Hematopoietic multipotent progenitor cell treated with erythropoietin and hydrocortisone succinate and interleukin-3 and kit ligand, for 15 days (in vitro differentiated cells): ENCODE measurements around the gene AGBL2.
"Not testable (repeated sequence)": the region's sequence is repeated elsewhere in the genome, so short reads cannot be mapped to it uniquely, and the experiment has no call there.

Experiments used
- DNase-seq: peaks from one replicate; pipeline ENCODE4 v3.0.0-alpha.2; 2015; ENCODE audit warnings: low spot score

The AGBL2 gene

DNA sequence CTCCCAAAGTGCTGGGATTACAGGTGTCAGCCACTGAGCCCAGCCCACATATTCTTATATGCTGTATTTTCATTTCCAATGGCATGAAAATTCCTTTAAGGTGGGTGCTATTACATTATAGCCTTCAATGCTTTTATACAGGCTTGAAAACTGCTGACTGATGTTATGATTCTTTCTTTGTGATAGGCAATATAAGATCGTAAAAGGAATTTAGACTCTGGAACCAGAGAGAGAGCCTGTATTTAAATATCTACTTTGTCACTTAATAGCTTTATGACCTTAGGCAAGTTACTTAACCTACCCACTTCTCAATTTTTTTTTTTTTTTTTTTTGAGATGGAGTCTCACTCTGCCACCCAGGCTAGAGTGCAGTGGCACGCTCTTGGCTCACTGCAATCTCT is 26.2 kb downstream of the AGBL2 start:
- no peak for DNase-seq

DNA sequence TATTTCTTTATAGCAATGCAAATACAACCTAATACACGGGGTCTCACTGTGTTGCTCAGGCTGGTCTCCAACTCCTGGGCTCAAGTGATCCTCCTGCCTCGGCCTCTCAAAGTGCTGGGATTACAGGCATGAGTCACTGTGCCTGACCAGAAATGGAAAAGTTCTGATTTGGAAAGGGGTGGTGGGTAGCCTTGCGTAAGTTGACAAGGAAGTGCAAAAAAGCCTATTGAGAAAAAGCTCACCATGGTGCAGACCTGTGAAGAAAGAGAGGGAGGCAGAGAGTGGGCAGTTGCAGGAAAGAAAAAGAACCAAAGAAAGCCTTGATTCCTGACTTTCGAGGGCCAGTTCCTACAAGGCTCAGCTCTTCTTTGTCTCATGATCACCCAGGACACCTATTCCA is 27.1 kb downstream of the AGBL2 start:
- DNase-seq: no peak

DNA sequence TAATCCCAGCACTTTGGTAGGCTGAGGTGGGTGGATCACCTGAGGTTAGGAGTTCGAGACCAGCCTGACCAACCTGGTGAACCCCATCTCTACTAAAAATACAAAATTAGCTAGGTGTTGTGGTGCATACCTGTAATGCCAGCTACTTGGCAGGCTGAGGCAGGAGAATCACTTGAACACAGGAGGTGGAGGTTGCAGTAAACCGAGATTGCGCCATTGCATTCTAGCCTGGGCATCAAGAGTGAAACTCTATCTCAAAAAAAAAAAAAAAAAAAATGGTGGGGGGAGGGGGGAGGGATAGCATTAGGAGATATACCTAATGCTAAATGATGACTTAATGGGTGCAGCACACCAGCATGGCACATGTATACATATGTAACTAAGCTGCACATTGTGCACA is 28.5 kb downstream of the AGBL2 start:
- not testable (repeated sequence) for DNase-seq

DNA sequence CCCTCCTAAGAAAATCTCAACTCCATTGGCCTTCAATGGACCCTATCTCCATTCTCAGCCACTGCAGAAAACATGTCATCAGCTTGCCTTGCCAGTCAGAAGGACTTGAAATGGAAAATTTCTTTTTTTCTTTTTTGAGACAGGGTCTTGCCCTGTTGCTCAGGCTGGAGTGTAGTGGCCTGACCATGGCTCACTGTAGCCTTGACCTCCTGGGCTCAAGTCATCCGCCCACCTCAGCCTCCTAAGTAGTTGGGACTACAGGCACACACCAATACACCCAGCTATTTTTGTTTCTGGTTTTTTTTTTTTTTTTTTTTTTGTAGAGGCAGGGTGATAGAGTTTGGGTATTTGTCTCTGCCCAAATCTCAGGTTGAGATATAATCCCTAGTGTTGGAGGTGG is 29.0 kb downstream of the AGBL2 start:
- no peak for DNase-seq

DNA sequence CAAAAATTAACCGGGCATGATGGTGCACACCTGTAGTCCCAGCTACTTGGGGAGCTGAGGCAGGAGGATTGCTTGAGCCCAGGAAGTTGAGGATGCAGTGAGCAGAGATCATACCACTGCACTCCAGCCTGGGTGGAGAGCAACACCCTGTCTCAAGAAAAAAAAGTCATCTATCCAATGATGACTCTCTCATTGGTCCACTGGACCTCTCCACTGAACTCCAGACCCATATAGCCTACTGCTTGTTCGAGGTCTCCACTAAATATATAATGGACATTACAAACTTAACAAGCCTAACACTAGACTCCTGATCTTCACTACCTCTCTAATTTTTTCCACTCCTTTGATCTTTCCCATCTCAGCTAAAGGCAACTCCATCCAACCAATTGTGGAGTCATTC is 39.3 kb downstream of the AGBL2 start:
- DNase-seq: no peak

DNA sequence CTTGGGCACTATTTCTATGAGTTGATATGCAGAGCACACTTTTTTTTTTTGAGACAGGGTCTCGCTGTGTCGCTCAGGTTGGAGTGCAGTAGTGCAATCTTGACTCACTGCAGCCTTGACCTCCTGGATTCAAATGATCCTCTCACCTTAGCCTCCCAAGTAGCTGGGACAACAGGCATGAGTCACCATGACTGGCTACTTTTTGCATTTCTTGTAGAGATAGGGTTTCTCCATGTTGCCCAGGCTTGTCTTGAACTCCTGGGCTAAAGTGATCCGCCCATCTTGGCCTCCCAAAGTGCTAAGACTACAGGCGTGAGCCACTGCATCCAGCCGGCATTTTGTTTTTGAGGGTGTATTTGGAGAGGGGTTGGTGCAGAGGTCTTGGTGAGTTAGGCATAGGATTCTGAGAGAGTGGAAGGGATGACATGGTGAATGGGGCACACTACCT is 42.9 kb downstream of the AGBL2 start:
- DNase-seq: peak; percentile 13

DNA sequence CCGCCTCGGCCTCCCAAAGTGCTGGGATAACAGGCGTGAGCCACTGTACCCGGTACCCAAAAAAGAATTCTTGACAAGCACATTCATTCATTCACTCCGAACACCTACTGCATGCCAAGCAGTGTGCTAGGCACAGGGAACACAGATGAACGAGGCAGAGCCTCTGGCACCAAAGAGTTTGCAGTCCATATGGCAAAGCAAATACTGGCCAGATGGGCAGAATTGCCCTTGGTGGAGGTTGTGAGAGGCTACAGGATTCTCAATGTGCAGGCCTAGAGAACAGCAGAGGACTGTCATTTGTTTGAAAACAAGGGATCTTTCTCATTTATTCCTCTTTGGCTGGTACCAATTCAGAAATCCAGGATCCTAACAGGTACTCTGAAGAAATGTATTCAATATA is 45.3 kb downstream of the AGBL2 start:
- no peak for DNase-seq

DNA sequence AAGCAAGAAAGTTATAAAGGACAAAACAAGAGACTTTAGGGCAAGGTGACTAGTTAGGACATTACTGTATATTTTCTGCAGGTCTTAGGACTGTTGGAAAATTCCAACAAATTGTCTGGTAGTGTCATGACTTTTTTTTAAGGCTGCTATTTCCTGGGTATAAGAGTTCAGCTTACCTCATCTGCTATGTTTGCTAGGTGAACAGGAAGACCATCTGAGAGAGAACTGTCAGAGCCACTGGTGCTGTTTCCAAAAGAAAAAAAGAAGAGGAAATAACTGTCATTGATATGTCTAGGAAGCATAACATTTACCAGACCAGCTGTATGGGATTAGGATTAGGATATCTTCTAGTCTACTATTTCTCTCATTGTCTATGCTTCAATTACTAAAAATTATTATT is 46.5 kb downstream of the AGBL2 start:
- no peak for DNase-seq

DNA sequence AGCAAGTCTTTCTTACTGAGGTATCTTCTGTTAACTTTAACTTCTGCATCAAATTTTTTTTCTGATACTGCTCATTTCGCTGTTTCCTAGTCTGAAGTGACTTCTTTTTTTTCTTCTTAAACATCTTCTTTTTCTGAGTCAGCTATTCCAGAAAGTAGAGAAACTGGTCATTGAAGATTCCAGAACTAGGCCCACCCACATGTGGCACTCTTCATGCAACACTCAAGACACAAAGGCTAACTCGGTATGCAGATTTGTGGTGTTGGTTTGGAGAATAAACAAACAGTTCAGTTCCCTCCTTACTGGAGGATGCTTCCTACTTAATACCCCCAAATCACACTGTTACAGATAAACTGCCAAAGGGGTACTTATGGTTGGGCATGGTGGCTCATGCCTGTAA is 47.6 kb downstream of the AGBL2 start:
- DNase-seq: no peak

DNA sequence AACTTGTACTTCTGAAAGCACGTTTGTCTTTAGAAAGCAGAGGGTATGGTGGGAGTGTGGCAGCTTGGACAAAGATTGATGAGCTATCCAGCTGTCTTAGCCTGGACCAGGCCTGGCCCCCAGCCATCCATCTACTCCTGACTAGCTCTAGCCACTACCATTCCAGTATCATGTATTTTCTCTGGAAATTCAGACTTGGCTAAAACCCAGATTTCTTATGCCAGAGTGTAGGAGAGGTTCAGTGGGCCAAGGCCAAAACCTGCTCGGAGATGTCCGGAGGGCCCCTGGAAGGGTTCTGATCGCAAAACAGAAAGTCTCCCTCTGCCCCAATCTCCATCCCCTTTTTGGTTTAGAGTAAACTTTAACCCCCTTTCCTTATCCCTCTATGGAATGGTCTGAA is 48.0 kb downstream of the AGBL2 start:
- DNase-seq: no peak

DNA sequence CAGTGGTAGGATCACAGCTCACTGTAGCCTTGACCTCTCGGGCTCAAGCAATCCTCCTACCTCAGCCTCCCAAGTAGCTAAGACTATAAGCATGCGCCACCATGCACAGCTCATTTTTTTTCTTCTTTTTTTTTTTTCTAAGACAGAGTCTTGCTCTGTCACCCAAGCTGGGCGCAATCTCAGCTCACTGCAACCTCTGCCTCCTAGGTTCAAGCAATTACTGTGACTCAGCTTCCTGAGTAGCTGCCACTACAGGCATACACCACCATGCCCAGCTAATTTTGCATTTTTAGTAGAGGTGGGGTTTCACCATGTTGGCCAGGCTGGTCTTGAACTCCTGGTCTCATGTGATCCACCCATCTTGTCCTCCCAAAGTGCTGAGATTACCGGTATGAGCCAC is 50.2 kb downstream of the AGBL2 start:
- DNase-seq: not testable (repeated sequence)

DNA sequence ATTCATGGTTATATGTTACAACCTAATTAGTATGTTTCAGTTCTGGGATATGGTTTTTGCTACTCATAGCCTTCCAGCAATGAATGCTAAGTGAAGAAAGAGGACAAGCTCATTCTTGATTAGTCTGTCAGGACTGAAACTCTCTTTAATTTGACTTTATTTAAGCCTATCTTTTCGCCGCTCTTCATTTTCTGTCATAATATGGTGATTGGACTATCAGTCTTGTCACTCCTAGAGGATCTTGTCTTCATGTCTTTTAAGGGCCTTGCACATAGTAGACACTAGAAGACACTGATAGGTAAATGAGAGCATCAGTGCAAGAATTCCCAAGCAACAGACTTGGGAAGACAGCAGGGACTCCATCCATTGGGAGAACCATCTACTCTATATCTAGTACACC is 53.9 kb downstream of the AGBL2 start:
- no peak for DNase-seq

DNA sequence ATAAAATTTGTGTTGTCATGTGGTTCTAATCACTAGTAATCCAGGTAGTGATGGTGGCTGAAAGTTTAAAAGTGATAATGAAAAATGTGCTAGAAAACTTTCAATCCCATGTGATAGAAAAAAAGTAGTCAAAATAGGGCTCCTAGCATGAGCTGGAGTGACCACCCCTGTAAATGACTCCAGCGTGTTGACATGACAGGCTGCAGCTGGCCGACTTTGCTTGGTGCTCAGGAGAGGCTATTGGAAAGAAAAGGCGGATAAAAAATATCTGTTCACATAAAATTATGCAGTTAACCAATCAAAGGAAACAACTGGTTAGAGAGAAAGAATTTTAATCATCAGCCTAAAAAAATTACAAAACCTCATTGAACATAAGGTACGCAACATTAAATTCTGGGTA is 55.9 kb downstream of the AGBL2 start:
- DNase-seq: no peak

DNA sequence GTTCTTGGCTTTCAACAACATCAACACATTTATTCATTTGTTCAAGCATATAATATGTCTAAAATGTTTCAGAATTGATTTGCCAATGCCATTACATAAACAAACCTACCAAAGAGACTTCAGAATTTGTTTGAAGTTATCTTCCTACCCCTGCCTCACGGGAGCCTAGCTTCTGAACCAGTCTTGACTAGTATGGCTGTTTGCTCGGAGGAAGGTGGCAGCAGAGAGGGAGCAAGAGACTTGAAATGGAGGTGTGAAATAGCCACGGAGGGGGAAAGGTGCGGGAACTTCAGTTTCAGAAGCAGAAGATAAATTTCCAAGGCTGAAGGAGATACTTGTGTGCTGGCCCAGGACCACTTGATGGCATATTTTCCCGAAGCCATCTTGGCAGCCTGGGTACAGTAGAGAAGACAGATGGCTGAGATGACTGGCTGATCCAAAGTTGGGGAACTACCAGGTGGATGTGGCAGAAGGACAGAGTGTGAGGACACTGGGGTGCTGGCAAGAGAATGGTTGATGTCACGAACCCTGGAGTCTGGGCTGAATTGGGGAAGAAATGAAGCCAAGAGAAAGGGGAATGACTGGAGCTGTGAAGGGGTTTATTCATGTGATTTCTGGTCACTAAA is 58.8 kb downstream of the AGBL2 start:
- no peak for DNase-seq

DNA sequence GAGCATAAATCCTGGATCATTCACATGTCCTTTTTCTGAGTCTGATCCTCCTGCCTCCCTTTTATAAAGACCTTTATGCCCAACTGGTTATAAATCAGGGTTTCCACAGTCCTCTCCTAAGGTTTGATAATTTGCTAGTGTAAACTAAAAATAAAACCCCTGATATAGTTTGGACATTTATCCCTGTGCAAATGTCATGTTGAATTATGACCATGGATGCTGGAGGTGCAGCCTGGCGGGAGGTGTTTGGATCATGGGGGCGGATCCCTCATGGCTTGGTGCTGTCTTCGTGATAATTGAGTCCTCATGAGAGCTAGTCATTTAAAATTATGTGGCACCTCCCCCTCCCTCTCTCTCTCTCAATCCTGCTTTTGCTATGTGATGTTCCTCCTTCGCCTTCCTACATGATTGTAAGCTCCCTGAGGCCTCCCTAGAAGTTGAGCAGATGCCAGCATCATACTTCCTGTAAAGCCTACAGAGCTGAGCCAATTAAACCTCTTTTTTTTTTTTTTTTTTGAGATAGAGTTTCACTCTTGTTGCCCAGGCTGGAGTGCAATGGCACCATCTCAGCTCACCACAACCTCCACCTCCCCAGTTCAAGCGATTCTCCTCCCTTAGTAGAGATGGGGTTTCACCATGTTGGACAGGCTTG is 63.2 kb downstream of the AGBL2 start:
- no peak for DNase-seq

DNA sequence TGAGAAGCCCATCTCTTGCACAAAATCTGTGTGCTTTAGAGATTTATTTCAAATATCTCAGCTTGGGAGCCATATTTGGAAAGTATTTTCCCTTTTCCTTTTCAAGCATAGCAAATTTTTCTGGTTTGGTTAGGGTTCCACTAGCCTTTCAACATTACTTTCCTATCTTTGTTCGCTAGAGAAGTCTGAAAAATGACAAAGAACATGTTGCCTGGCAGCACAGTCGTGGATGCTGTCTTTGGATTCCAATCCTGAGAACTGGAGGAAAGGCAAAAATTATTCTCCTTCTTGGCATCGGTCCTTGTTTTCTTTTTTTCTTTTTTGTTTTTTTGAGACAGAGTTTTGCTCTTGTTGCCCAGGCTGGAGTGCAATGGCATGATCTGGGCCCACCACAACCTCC is 65.9 kb downstream of the AGBL2 start:
- DNase-seq: no peak

DNA sequence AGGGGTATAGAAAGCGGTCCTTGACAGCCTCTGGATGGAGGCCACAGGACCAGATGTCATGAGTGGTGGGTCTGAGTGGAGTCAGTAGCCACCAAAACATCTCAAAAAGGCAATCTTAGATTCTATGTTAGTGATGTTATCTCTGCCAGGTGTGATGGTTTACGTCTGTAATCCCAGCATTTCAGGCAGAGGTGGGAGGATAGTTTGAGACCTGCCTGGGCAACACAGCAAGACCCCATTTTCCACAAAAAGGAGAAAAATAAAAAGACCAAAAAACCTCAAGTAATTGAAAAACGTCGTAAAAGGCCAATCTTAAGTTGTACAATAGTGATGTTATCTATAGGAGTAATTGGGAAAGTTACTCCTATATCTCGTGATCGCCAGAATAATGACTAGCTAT is 69.2 kb downstream of the AGBL2 start:
- DNase-seq: no peak

DNA sequence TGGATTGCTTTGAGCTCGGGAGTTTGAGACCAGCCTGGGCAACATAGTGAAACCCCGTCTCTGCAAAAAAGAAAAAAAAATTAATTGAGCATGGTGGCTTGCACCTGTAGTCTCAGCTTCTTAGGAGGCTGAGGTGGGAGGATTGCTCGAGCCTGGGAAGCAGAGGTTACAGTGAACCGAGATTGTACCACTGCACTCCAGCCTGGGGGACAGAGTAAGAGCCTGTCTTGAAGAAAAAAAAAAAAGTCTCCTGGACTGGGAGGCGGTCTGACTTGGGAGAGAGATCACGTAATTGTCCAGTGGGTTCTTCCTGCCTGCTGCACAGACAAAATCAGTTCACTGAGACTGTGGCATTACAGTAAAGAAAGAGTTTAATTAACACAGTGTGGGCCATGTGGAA is 69.7 kb downstream of the AGBL2 start:
- no peak for DNase-seq

DNA sequence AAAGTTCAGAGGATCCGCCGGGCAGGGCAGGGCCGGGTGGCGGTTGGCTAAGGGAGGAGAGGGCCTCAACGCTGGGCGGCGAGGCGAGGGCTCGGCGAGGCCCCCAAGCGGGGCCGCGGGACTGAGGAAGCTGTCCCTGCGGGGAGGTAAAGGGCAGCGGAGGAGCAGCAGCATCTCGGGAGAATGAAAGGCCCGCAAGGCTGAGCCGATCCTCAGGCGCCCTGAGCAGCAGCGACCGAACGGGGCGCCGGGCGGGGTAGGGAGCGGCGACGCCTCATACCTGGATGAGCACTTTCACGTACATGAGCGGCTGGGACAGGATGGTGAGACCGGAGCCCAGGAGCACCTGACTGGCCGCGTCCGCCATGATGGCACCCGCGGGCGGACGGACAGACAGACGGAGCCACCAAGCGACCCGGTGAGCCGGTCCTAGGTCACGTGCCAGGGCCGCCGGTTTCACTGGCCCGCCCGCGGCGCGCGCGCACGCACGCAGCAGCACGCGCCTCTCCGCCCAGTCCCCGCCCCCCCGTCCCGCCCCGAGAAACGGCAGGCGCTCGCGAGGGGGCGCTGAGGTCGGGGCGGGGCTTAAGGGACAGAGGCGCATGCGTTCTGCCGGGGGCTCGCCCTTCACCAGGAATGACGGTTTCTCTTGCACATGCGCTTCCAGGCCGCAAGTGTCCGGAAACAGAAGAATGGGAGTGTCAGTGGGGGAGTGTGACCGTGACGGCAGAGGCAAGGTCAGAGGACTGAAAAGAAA is 72.9 kb downstream of the AGBL2 start, which contains the start of gene MTCH2:
MTCH2 (minus strand) TSS at position 461 of the 757 bp plus-strand sequence; CDS start at position 367, 94 bp downstream.
- peak; percentile 97 for DNase-seq

DNA sequence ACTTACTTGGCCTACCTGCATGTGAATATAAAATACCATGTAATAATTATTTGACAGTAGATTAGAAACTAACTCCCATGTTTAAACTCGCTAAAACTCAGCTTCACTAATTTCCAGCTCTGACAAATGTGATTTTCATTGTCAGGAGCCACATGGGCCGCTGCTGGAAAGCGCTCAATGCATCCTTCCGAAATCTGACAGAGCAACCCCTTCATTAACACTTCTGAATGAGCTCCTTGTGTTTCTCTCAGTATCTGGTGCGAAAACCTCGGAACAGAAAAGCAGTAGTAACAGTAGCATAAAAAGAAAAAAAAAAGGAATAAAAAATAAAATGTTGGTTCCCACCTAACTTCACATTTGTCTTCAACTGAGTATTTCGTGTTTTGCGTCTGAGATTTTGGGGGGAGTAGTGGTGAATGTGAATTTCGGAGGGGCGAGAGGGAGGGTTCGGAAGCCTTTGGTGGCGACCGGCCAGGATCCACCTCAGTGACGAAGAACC is 73.5 kb downstream of the AGBL2 start:
- DNase-seq: no peak

DNA sequence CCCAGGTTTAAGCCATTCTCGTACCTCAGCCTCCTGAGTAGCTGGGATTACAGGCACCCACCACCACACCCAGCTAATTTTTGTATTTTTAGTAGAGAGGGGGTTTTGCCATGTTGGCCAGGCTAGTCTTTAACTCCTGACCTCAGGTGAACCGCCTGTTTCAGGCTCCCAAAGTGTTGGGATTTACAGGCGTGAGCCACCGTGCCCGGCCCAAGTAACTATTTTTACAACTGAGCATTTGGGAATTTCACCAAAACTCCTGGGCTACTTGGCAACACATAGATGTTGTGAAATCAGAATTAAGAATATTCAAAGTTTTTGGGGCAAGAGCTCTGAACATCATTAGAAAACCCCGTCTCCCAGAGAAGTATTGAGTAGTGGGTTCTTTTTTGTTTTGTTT is 74.7 kb downstream of the AGBL2 start:
- DNase-seq: not testable (repeated sequence)

DNA sequence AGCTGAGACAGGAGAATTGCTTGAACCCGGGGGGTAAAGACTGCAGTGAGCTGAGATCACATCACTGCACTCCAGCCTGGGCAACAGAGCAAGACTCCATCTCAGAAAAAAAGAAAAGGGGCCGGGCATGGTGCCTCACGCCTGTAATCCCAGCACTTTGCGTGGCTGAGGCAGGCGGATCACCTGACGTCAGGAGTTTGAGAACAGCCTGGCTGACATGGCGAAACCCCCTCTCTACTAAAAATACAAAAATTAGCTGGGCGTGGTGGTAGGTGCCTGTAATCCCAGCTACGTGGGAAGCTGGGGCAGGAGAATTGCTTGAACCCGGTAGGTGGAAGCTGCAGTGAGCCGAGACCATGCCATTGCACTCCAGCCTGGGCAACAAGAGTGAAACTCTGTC is 78.8 kb downstream of the AGBL2 start:
- not testable (repeated sequence) for DNase-seq

DNA sequence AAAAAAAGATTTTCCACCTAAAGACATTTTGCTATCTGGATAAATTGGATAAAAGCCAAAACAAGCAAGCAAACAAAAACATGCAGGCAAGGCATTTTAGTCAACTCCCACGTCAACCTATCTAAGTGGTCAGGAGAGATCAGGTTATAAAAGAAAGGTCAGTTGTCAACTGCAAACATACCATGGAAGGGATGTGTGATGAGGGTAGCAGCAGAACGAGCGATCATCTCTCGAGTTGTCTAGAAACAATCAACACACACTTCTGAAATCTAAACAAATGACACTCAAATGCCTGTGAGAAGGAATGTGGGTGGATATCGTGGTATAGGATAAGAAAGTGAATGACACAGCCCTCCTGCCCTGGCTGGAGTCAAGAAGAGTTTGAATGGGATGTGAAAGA is 83.7 kb downstream of the AGBL2 start:
- no peak for DNase-seq
